K562 (cell line): ENCODE measurements around the gene PCDH7.

Experiments
- RFX5 ChIP-seq: IDR thresholded peaks from 2 replicates; pipeline ENCODE4 v1.6.1; 2011; ENCODE audit warnings: low read depth, mild to moderate bottlenecking, improper control_type of control experiment, low read length
- TAF1 ChIP-seq: IDR thresholded peaks from 2 replicates; pipeline ENCODE4 v1.6.1; 2011; ENCODE audit warnings: mild to moderate bottlenecking, low read length, moderate library complexity; ENCODE audit not compliant: insufficient read depth, control insufficient read depth, severe bottlenecking; ENCODE audit errors: extremely low read depth
- THAP7 ChIP-seq: fragments of 250-450 bp; sonication (Bioruptor Pico); IDR thresholded peaks from 2 replicates; pipeline ENCODE4 v1.5.0; 2021
- TOE1 ChIP-seq, 2 experiments: fragments of 450-650 bp in 1 of 2; sonication (generic) in 1 of 2; formaldehyde crosslinking in 1 of 2; IDR thresholded peaks; 2 replicates each; pipeline versions ENCODE4 v1.7.1 to v1.8.0; 2016 to 2022; ENCODE audit warnings: borderline replicate concordance in 2 of 2, mild to moderate bottlenecking in 2 of 2, antibody characterized with exemption in 1 of 2, inconsistent platforms in 1 of 2, low read depth in 1 of 2, missing genetic modification reagents in 1 of 2, moderate library complexity in 1 of 2
- ZNF3 ChIP-seq: fragments of 250-450 bp; sonication (Bioruptor Pico); IDR thresholded peaks from 2 replicates; pipeline ENCODE4 v1.5.0; 2021; ENCODE audit warnings: mild to moderate bottlenecking, moderate library complexity
- TF ChIP-seq, protein P1 (sequence below): fragments of 450-650 bp; formaldehyde crosslinking; IDR thresholded peaks from 2 replicates; pipeline ENCODE4 v1.4.0; 2020; ENCODE audit warnings: mild to moderate bottlenecking, moderate library complexity

- TF ChIP-seq TAF1 (no peak), TOE1 (IDR thresholded peaks at IDR 0.05; ENCODE audit: borderline replicate concordance) (no peak), TOE1 (CRISPR knock-in tag; IDR thresholded peaks at IDR 0.05; ENCODE audit: borderline replicate concordance, low read depth) (no peak), ZNF3 (CRISPR knock-in tag) (no peak), THAP7 (no peak), RFX5 (no peak)
- TF ChIP-seq, protein P1, sequence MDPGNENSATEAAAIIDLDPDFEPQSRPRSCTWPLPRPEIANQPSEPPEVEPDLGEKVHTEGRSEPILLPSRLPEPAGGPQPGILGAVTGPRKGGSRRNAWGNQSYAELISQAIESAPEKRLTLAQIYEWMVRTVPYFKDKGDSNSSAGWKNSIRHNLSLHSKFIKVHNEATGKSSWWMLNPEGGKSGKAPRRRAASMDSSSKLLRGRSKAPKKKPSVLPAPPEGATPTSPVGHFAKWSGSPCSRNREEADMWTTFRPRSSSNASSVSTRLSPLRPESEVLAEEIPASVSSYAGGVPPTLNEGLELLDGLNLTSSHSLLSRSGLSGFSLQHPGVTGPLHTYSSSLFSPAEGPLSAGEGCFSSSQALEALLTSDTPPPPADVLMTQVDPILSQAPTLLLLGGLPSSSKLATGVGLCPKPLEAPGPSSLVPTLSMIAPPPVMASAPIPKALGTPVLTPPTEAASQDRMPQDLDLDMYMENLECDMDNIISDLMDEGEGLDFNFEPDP, result no peak
These were observed 2.4 kb downstream of the PCDH7 start for GRCh38 chr4:30722359-30723200.
